GM13976 (cell line): ENCODE data around the gene PKHD1.

Experiments used
- DNase-seq: peaks from one replicate; pipeline ENCODE4 v3.0.0; 2012; ENCODE audit warnings: low spot score
- in situ Hi-C: fragments of 300-500 bp; cut with MboI; formaldehyde crosslinking; loops from one replicate; pipeline ENCODE4 v1.12.0; 2022; ENCODE audit warnings: low sequenced_read_pairs, mixed read lengths, inconsistent platforms; ENCODE audit not compliant: unreplicated experiment
- TF ChIP-seq, protein P1 (sequence below): IDR thresholded peaks from 2 replicates; pipeline ENCODE4 v1.5.1; 2012; ENCODE audit warnings: borderline replicate concordance, mild to moderate bottlenecking; ENCODE audit not compliant: insufficient read depth; ENCODE audit errors: extremely low read depth, missing control alignments, control extremely low read depth

Gene PKHD1

GRCh38 chr6:51846531-51846930 lies 240.9 kb downstream of the PKHD1 start:
- no peak for DNase-seq
- in situ Hi-C loops: no loop called here
- TF ChIP-seq, protein P1, sequence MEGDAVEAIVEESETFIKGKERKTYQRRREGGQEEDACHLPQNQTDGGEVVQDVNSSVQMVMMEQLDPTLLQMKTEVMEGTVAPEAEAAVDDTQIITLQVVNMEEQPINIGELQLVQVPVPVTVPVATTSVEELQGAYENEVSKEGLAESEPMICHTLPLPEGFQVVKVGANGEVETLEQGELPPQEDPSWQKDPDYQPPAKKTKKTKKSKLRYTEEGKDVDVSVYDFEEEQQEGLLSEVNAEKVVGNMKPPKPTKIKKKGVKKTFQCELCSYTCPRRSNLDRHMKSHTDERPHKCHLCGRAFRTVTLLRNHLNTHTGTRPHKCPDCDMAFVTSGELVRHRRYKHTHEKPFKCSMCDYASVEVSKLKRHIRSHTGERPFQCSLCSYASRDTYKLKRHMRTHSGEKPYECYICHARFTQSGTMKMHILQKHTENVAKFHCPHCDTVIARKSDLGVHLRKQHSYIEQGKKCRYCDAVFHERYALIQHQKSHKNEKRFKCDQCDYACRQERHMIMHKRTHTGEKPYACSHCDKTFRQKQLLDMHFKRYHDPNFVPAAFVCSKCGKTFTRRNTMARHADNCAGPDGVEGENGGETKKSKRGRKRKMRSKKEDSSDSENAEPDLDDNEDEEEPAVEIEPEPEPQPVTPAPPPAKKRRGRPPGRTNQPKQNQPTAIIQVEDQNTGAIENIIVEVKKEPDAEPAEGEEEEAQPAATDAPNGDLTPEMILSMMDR: no peak

DNA sequence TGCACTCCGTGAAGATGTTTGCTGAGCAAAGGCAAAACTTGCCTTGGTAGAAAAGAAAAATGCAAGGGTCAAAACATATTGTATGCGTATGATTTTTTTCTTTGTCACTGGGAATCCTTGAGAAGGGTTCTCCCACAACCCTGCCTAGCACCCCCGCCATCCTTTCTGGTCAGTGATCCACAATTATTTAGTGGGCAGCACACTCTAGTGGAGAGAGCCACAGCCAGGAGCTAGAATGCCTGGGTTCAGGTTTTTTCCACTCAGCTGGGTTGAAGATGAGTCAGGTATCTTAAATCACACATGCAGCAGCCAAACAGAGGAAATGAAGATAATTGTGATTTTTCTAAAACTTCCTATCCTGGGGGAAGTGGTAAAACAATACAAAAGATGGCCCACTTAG lies 243.1 kb downstream of the PKHD1 start:
- DNase-seq: no peak
- TF ChIP-seq, protein P1: no peak
- in situ Hi-C loops: no loop called here

DNA sequence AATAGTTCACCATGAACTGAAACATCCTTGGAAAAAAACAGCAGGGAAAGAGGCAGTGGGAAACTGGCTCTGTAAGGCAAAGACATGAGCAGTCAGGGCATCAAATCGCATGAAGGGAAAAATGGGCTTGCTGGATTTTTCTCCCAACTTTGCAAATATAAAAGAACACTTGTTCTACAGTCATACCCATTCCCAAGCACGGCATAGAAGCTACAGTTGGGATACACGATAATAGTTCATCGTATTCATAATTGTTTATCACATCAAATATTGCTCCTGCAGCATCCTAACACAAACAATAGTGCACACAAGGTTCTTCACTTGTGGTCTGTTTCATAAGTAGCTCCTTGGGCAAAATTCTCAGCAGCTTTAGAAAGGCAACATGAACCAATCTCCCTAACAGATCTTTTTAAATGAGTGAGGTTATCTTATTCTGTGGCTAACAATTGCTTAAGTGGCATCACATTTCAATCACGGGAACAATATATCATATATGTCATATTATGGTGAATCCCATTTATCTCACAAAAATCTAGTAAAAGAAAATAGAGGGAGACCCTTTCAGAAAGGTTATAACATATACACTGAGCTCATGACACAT lies 243.9 kb downstream of the PKHD1 start:
- TF ChIP-seq, protein P1: no peak
- no peak for DNase-seq
- in situ Hi-C loops: no loop called here

DNA sequence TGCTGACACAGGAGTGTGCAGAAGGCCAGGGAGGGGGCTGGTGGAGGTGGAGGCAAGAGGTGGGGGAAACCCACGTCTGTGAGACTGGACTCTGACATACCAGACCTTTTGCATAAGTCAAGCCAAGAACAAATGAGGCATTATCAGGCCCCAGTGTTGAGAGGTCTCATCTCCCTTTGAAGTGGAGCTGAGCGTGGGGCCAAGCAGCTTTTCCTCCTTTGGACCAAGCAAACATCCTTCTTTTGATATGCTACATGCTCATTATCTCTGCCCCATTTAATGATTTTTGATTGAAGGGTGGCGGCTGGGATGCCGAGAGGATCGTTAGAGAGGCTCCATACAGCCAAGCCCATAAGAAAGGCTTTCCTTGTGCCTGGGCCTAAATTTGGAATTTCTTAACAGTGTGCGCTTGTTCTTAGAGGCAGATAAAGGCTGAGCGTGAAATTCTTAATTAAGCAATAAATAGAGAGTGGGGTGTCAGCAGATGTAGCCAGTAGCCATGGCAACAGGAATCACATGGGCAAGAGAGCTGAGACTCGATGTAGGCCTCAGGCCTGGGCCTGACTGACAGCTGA lies 244.5 kb downstream of the PKHD1 start:
- DNase-seq: no peak
- in situ Hi-C loops: no loop called here
- TF ChIP-seq, protein P1: no peak

GRCh38 chr6:51842061-51842803 lies 245.2 kb downstream of the PKHD1 start:
- in situ Hi-C loops: no loop called here
- no peak for DNase-seq
- TF ChIP-seq, protein P1: no peak

DNA sequence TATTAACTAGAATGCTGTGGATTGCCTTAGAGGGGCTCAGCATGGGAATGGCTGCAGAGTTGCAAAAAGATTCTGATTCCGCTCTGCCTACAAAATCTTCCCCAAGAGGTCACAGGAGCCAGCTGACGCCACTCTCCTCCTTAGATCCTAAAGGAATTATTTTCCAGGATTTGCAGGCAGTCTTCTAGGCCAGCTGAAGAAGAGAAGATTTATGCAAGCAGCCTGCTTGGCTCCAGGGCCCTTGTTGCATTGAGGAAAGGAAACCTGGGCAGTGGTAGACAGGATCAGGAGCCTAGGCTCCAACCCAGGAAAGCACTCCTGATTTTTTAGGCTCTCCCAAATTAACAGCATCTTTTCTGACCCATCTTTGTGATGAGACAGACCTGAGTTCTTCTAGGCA lies 245.8 kb downstream of the PKHD1 start:
- TF ChIP-seq, protein P1: no peak
- DNase-seq: no peak
- in situ Hi-C loops: no loop called here
